Lower leg skin (tissue), 3 donors: Measurements from ENCODE around the gene C14orf119.

Experiments
- POLR2A ChIP-seq, 2 donors: fragments of 450-650 bp; IDR thresholded peaks; one replicate each; pipeline ENCODE4 v1.6.1; 2016 to 2017; ENCODE audit warnings: antibody characterized with exemption in 2 of 2, mild to moderate bottlenecking in 1 of 2, moderate library complexity in 1 of 2
- TF ChIP-seq, protein P1 (sequence below), 3 donors: fragments of 450-650 bp; IDR thresholded peaks; one replicate each; pipeline ENCODE4 v1.5.1; 2016; ENCODE audit warnings: antibody characterized with exemption in 3 of 3, mild to moderate bottlenecking in 3 of 3, moderate library complexity in 2 of 3

DNA sequence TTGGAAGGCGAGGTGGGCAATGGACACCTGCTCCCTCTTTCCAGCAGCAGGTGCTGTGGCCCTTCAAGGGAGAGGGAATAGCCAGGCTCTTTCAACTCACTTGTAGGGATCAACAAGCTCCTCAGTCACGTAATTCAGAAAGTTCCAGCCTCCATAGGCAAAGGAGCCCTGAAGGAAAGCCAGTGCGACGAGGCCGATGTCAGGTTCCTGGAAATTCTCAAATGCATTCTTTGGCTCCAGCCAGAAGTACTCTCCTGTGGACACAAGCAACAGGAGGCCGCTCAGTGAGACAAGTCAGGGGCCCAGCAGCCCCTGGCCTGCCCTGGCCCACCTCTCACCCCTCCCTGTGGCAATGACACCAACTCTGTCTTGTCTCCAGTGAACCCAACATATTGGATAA lies 45.1 kb downstream of the C14orf119 start:
- TF ChIP-seq, protein P1, sequence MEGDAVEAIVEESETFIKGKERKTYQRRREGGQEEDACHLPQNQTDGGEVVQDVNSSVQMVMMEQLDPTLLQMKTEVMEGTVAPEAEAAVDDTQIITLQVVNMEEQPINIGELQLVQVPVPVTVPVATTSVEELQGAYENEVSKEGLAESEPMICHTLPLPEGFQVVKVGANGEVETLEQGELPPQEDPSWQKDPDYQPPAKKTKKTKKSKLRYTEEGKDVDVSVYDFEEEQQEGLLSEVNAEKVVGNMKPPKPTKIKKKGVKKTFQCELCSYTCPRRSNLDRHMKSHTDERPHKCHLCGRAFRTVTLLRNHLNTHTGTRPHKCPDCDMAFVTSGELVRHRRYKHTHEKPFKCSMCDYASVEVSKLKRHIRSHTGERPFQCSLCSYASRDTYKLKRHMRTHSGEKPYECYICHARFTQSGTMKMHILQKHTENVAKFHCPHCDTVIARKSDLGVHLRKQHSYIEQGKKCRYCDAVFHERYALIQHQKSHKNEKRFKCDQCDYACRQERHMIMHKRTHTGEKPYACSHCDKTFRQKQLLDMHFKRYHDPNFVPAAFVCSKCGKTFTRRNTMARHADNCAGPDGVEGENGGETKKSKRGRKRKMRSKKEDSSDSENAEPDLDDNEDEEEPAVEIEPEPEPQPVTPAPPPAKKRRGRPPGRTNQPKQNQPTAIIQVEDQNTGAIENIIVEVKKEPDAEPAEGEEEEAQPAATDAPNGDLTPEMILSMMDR (IDR thresholded peaks at IDR 0.05), result no peak
- no peak for TF ChIP-seq POLR2A (IDR thresholded peaks at IDR 0.05)
